Choroid plexus epithelial cell (primary cell): Measurements from ENCODE around the gene KLF13.

Experiments used
- DNase-seq: peaks from one replicate; pipeline ENCODE4 v3.0.0-alpha.2; 2010; ENCODE audit warnings: low read depth
- H3K4me3 ChIP-seq: 2 replicates; pipeline ENCODE4 v1.5.1; 2011; ENCODE audit warnings: low read depth, mild to moderate bottlenecking, control low read depth, low read length, moderate library complexity
- TF ChIP-seq, protein P1 (sequence below): conservative IDR thresholded peaks from 2 replicates; pipeline ENCODE4 v1.5.1; 2011; ENCODE audit warnings: low read depth, mild to moderate bottlenecking, control low read depth, inconsistent platforms, low read length, moderate library complexity

KLF13 gene

GRCh38 chr15:31326156-31326874 lies at the start of gene KLF13:
Gene KLF13, plus strand, starts transcription at chr15:31326835. Its CDS starts 378 bp downstream, at chr15:31327213.
- TF ChIP-seq, protein P1, sequence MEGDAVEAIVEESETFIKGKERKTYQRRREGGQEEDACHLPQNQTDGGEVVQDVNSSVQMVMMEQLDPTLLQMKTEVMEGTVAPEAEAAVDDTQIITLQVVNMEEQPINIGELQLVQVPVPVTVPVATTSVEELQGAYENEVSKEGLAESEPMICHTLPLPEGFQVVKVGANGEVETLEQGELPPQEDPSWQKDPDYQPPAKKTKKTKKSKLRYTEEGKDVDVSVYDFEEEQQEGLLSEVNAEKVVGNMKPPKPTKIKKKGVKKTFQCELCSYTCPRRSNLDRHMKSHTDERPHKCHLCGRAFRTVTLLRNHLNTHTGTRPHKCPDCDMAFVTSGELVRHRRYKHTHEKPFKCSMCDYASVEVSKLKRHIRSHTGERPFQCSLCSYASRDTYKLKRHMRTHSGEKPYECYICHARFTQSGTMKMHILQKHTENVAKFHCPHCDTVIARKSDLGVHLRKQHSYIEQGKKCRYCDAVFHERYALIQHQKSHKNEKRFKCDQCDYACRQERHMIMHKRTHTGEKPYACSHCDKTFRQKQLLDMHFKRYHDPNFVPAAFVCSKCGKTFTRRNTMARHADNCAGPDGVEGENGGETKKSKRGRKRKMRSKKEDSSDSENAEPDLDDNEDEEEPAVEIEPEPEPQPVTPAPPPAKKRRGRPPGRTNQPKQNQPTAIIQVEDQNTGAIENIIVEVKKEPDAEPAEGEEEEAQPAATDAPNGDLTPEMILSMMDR = no peak
- peak; percentile 99 for DNase-seq
- H3K4me3 ChIP-seq = peak within 1 kb of the TSS; percentile 77

GRCh38 chr15:31277335-31278060 lies 49.1 kb upstream of the KLF13 start:
- TF ChIP-seq, protein P1 = no peak
- H3K4me3 ChIP-seq = no peak overlapping the region
- DNase-seq = no peak

GRCh38 chr15:31278061-31278445 lies 48.6 kb upstream of the KLF13 start:
- no peak overlapping the region for H3K4me3 ChIP-seq
- no peak for DNase-seq
- TF ChIP-seq, protein P1 = no peak

DNA sequence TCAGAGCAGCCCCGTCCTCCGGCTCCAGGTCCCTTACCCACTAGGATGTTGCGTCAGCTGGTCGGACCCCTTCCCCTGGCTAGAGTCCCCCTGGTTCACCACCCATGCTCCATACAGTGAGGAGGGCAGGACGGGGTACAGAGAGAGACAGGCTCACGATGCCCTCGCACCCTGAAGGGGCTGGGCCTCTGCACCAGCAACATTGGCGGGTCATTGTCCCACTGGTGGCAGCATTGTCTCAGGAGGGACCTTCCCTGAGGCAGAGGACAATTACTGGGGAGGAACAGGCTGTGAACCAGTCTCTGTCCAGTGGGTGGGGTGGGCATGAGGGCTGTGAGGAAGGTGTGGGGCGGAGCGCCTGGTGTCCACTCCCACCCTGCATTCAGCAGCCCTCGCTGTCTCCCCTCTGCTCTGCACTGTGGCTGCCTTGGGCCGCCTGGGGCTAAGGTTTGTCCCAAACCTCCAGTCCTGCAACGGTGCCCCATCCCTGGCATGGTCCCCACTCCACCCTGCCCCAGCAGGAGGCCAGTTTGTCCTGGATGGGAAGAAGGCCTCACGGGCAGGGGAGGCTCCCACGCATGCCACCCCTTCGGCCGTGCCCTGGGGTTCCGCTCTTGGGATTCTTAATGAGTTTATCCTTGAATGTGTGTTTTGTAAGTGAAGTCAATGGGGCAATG lies 48.0 kb upstream of the KLF13 start:
- TF ChIP-seq, protein P1 = no peak
- H3K4me3 ChIP-seq = no peak overlapping the region
- DNase-seq = no peak

GRCh38 chr15:31279221-31280045 lies 47.2 kb upstream of the KLF13 start:
- TF ChIP-seq, protein P1 = no peak
- H3K4me3 ChIP-seq = no peak overlapping the region
- DNase-seq = no peak

- DNase-seq = no peak
- H3K4me3 ChIP-seq = no peak overlapping the region
- TF ChIP-seq, protein P1 = no peak
Observed at GRCh38 chr15:31280046-31280830, 46.4 kb upstream of the KLF13 start.
